AG04449 (cell line): Measurements from ENCODE around the gene EIF3F.

ENCODE experiments used
- CTCF ChIA-PET: fragments of 350-600 bp; formaldehyde crosslinking; extraction: SDS; loops from one replicate; lab custom pipeline; 2021; ENCODE audit warnings: antibody characterized with exemption; lab: Yijun Ruan, JAX
- POLR2A ChIA-PET: fragments of 400-600, 350-600 bp; formaldehyde crosslinking; extraction: SDS; loops from one replicate; lab custom pipeline; 2020; ENCODE audit warnings: antibody characterized with exemption, inconsistent platforms; lab: Yijun Ruan, JAX
- DNase-seq: peaks from one replicate; pipeline ENCODE4 v3.0.0-alpha.2; 2010; ENCODE audit warnings: low read depth, low spot score
- H3K4me3 ChIP-seq: 2 replicates; pipeline ENCODE4 v1.5.1; 2011; ENCODE audit warnings: low read depth, mild to moderate bottlenecking, control low read depth, low read length
- TF ChIP-seq, protein P1 (sequence below): IDR thresholded peaks from one replicate; pipeline ENCODE4 v1.5.1; 2011; ENCODE audit warnings: mild to moderate bottlenecking, moderate library complexity, low read length, control low read depth, inconsistent platforms; ENCODE audit not compliant: insufficient read depth; ENCODE audit errors: missing control alignments

EIF3F gene

DNA sequence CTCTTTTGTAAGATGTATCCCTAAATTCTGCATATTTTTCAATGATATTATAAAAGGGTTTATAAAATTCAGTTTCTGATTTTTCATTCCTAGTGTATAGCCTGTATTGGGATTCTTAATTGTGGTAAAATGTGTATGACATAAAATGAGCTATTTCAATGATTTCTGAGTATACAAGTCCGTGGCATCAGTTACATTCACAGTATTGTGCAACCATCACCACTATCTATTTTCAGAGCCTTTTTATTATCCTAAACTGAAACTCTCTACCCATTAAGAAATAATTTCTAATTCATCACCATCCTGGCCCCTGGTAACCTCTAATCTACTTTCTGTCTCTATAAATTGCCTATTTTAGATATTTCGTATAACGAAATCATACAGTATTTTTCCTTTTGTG is 39.8 kb downstream of the EIF3F start:
- POLR2A ChIA-PET = no interaction called here
- CTCF ChIA-PET = interaction anchor here (0.8 to 17.4 kb wide), 7 partner anchors 8 to 66 kb away, joined by 3 to 694 read pairs (median 4); no protein-coding TSS in a partner anchor
- H3K4me3 ChIP-seq = no peak overlapping the region
- TF ChIP-seq, protein P1, sequence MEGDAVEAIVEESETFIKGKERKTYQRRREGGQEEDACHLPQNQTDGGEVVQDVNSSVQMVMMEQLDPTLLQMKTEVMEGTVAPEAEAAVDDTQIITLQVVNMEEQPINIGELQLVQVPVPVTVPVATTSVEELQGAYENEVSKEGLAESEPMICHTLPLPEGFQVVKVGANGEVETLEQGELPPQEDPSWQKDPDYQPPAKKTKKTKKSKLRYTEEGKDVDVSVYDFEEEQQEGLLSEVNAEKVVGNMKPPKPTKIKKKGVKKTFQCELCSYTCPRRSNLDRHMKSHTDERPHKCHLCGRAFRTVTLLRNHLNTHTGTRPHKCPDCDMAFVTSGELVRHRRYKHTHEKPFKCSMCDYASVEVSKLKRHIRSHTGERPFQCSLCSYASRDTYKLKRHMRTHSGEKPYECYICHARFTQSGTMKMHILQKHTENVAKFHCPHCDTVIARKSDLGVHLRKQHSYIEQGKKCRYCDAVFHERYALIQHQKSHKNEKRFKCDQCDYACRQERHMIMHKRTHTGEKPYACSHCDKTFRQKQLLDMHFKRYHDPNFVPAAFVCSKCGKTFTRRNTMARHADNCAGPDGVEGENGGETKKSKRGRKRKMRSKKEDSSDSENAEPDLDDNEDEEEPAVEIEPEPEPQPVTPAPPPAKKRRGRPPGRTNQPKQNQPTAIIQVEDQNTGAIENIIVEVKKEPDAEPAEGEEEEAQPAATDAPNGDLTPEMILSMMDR = no peak
- no peak for DNase-seq

DNA sequence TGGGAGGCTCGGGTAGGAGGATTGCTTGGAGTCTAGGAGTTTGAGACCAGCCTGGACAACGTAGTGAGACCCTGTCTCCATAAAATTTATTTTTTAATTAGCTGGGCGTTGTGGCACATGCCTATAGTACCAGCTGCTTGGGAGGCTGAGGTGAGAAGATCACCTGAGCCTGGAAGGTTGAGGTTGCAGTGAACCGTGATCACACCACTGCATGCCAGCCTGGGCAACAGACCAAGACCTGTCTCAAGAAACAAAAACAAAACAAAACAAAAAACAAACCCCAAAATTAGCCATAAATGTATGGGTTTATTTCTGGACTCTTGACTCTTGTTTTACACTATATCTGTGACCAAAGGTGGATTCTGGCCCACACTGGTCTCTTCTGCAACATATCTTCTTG is 41.6 kb downstream of the EIF3F start:
- TF ChIP-seq, protein P1 = no peak
- H3K4me3 ChIP-seq = no peak overlapping the region
- CTCF ChIA-PET = interaction anchor here (0.5 to 17.4 kb wide), 9 partner anchors 8 to 457 kb away, joined by 3 to 694 read pairs (median 4); no protein-coding TSS in a partner anchor
- POLR2A ChIA-PET = no interaction called here
- DNase-seq = no peak

DNA sequence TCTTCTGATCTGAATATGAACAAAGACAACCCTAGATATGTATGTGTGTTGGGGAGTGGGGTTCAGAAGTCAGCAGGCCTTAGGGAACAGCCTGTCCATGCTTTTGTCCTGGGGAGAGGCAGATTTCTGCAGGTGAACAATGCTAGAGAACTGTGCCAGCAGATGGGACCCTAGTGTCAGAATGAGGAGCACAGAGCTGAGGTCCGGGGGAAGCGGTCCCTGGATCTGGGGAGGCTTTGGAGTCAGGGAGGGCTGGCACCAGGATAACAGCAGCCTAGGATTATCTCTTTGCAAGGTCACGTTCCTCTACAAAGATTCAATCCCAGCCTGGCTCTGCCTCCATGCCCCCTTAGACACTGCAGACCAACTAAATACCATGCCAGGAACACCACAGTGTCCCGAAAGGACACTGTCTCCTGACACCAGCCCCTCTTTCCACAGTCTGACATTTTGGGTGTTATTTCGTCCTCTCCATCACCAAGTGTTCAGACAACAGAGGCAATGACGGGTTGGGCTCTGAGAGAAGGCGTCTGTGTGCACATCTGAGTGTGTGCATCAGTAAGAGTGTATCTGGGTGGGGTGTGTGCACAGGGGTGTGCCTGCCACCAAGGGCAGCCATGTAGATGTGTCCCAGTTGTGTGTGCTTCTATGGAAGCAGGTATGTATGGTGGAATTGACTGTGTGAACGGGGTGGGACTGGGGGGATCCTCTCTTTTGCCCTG is 43.5 kb downstream of the EIF3F start:
- CTCF ChIA-PET = interaction anchor here (0.9 to 17.4 kb wide), 8 partner anchors 11 to 138 kb away, joined by 3 to 694 read pairs (median 36); no protein-coding TSS in a partner anchor
- TF ChIP-seq, protein P1 = no peak
- no peak overlapping the region for H3K4me3 ChIP-seq
- POLR2A ChIA-PET = no interaction called here
- DNase-seq = no peak

DNA sequence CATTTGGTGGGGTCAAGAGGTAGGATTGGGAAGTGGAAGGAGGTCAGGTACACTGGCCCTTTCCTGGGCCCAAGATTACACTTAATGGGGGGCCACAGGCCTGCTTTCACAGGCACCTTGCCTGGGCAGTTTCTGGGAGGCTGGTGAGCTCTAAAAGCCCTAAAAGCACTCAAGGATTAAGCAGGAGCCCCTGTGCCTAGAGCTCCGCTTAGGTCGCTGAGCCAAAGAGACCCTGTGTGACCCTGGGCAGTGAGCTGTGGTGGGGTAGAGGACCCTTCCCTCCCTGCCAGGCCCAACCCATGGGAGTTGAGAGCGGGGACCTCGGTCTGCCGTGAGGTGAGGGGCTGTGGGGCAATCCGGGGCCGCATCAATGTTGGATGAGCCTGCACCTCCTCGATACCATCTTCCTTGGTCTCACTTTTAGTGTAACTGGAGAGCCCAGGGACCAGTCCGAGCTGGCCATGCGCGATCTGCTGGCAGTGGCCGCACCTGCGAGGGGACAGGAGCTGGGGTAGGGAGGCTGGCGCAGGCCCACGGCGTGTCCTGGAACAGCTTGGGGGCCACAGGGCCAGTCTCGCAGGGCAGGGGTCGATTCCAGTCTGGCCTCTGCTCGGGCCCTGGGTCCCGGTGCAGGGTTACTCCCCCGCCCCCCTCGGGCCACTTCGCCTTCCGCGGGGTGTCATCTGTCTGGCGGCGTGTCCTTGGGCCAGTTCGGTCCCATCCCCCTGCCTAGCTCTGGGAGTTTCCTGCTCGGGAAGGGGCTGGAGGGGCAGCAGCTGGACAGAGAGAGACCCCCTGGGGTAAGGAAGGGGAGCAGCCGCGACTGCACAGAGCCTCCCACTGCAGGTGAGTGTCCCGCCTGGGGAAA is 44.3 kb downstream of the EIF3F start:
- no peak overlapping the region for H3K4me3 ChIP-seq
- TF ChIP-seq, protein P1 = no peak
- CTCF ChIA-PET = interaction anchor here (0.8 to 17.4 kb wide), 8 partner anchors 12 to 62 kb away, joined by 3 to 694 read pairs (median 36); no protein-coding TSS in a partner anchor
- DNase-seq = no peak
- POLR2A ChIA-PET = no interaction called here

DNA sequence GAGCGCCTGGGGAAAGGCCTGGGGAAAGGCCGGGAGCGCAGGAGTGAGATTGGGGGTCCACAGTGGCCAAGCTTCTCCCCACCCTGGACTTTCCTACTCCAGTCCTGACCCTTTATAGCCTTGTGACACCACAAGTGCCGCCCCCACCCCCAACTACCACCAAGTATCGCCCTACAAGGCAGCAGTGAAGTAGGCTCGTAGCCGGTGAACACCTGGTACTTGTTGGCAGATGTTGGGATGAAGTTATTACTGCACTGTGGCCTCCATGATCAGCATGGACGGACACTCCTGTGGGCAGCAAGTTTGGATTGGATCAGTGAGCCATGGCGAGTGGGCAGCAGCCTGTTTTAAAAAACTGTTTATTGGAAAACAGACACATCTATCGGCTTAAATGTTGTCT is 45.0 kb downstream of the EIF3F start:
- CTCF ChIA-PET = interaction anchor here (0.8 to 17.4 kb wide), 14 partner anchors 11 to 72 kb away, joined by 3 to 694 read pairs (median 38); partner anchors contain the start of gene TUB
- POLR2A ChIA-PET = no interaction called here
- no peak for DNase-seq
- TF ChIP-seq, protein P1 = no peak
- H3K4me3 ChIP-seq = no peak overlapping the region
